GM23338 (cell line): ENCODE data around the gene RASSF6. TPM values are rescaled to one million over a fixed set of nuclear protein-coding genes. Genes with fewer than 3 reads are reported as not detected.

Source experiments
- ATAC-seq: fragments of 200-7000 bp; cut with Tn5 transposase; 3 replicates; pipeline ENCODE4 v1.9.1; 2020
- DNase-seq: peaks from one replicate; pipeline ENCODE4 v3.0.0-alpha.2; 2015; ENCODE audit warnings: low spot score
- H2AFZ ChIP-seq: fragments of 200-600 bp; sonication (generic); 2 replicates; pipeline ENCODE4 v1.8.0; 2016; ENCODE audit warnings: antibody characterized with exemption, mild to moderate bottlenecking, moderate library complexity
- H3F3A ChIP-seq: fragments of 200-600 bp; sonication (generic); replicated peaks from 2 replicates; pipeline ENCODE4 v1.8.0; 2017; ENCODE audit warnings: antibody characterized with exemption, mixed run types, low read depth
- H3K27ac ChIP-seq: fragments of 200-600 bp; sonication (generic); 2 replicates; pipeline ENCODE4 v1.6.1; 2016; ENCODE audit warnings: low read depth
- H3K27me3 ChIP-seq: fragments of 200-600 bp; sonication (generic); 2 replicates; pipeline ENCODE4 v1.8.0; 2016; ENCODE audit warnings: mild to moderate bottlenecking, mixed run types, moderate library complexity; ENCODE audit not compliant: insufficient read depth
- H3K36me3 ChIP-seq: fragments of 200-600 bp; sonication (generic); 2 replicates; pipeline ENCODE4 v1.8.0; 2016; ENCODE audit warnings: mild to moderate bottlenecking; ENCODE audit not compliant: insufficient read depth
- H3K4me1 ChIP-seq: fragments of 200-600 bp; sonication (generic); 2 replicates; pipeline ENCODE4 v1.8.0; 2016; ENCODE audit warnings: mild to moderate bottlenecking, moderate library complexity; ENCODE audit not compliant: insufficient read depth
- H3K4me2 ChIP-seq: fragments of 200-600 bp; sonication (generic); 2 replicates; pipeline ENCODE4 v1.7.1; 2017; ENCODE audit warnings: mixed run types
- H3K4me3 ChIP-seq: fragments of 200-600 bp; sonication (generic); 2 replicates; pipeline ENCODE4 v1.6.1; 2016; ENCODE audit warnings: mixed run types
- H3K79me2 ChIP-seq: fragments of 200-600 bp; sonication (generic); replicated peaks from 2 replicates; pipeline ENCODE4 v1.8.0; 2017; ENCODE audit warnings: mild to moderate bottlenecking; ENCODE audit not compliant: insufficient read depth
- H3K9me2 ChIP-seq: fragments of 200-600 bp; sonication (generic); 2 replicates; pipeline ENCODE4 v1.8.0; 2017; ENCODE audit not compliant: insufficient read depth
- H4K20me1 ChIP-seq: fragments of 200-600 bp; sonication (generic); replicated peaks from 2 replicates; pipeline ENCODE4 v1.8.0; 2017; ENCODE audit warnings: mild to moderate bottlenecking; ENCODE audit not compliant: insufficient read depth
- H3K27ac Mint-ChIP-seq: 2 replicates; pipeline ENCODE4 v1.8.0; 2020; ENCODE audit warnings: inconsistent platforms, mild to moderate bottlenecking, moderate library complexity, mixed read lengths
- H3K27me3 Mint-ChIP-seq: 3 replicates; pipeline ENCODE4 v1.8.0; 2022; ENCODE audit warnings: low read depth, mild to moderate bottlenecking, moderate library complexity, mixed read lengths, inconsistent platforms; ENCODE audit not compliant: insufficient read depth, poor library complexity
- H3K36me3 Mint-ChIP-seq: 3 replicates; pipeline ENCODE4 v1.8.0; 2021; ENCODE audit warnings: low read depth, mild to moderate bottlenecking, inconsistent platforms, moderate library complexity, mixed read lengths
- H3K4me1 Mint-ChIP-seq: 3 replicates; pipeline ENCODE4 v1.8.0; 2020; ENCODE audit warnings: mild to moderate bottlenecking, inconsistent platforms, mixed read lengths
- H3K4me3 Mint-ChIP-seq: 3 replicates; pipeline ENCODE4 v1.8.0; 2021; ENCODE audit warnings: moderate library complexity, mild to moderate bottlenecking, inconsistent platforms, mixed read lengths
- H3K9me3 Mint-ChIP-seq: 3 replicates; pipeline ENCODE4 v1.8.0; 2020; ENCODE audit warnings: moderate library complexity, mild to moderate bottlenecking, inconsistent platforms, mixed read lengths
- EZH2phosphoT487 ChIP-seq: fragments of 200-600 bp; sonication (generic); IDR thresholded peaks from one replicate; pipeline ENCODE4 v1.8.1; 2018; ENCODE audit warnings: antibody characterized with exemption; ENCODE audit not compliant: unreplicated experiment
- JUNB ChIP-seq: IDR thresholded peaks from one replicate; pipeline ENCODE4 v1.6.1; 2016; ENCODE audit warnings: antibody characterized with exemption; ENCODE audit not compliant: unreplicated experiment
- NANOG ChIP-seq: IDR thresholded peaks from 2 replicates; pipeline ENCODE4 v1.6.1; 2016; ENCODE audit warnings: antibody characterized with exemption, borderline replicate concordance
- POLR2AphosphoS5 ChIP-seq: IDR thresholded peaks from 2 replicates; pipeline ENCODE4 v1.6.1; 2016; ENCODE audit warnings: antibody characterized with exemption, low read depth
- STAT1 ChIP-seq: IDR thresholded peaks from one replicate; pipeline ENCODE4 v1.6.1; 2016; ENCODE audit warnings: antibody characterized with exemption; ENCODE audit not compliant: unreplicated experiment
- ZNF114 ChIP-seq: fragments of 250-450 bp; sonication (Bioruptor Pico); IDR thresholded peaks from 2 replicates; pipeline ENCODE4 v1.5.0; 2020; ENCODE audit warnings: mild to moderate bottlenecking, moderate library complexity
- ZNF331 ChIP-seq: fragments of 250-450 bp; sonication (Bioruptor Pico); IDR thresholded peaks from 2 replicates; pipeline ENCODE4 v1.5.0; 2020; ENCODE audit warnings: low read depth, mild to moderate bottlenecking, moderate library complexity
- long read RNA-seq: library from polyadenylated mRNA; unstranded; transcript quantifications from one replicate; pipeline ENCODE4 v2.0.0, GENCODE V29; 2020; ENCODE audit not compliant: unreplicated experiment
- polyA plus RNA-seq: library from polyadenylated mRNA; unstranded; fragments of >200 nt; fragmentation: Nextera tagmentation; extraction: Ambion mirVana; gene quantifications from 2 replicates; pipeline ENCODE4 v1.2.1, GENCODE V29; 2016
- total RNA-seq: library from RNA; depleted of rRNA; stranded (reverse); fragments of >200 nt; shearing (Covaris generic); gene quantifications from 2 replicates; pipeline ENCODE4 v1.2.3, GENCODE V29; 2014; rRNA removed
- TF ChIP-seq, protein P1 (sequence below), 2 experiments: fragments of 200-600 bp in 1 of 2; sonication (generic) in 1 of 2; conservative IDR thresholded peaks; 2 replicates each; pipeline versions ENCODE4 v1.5.1 to v1.6.1; 2016 to 2017; ENCODE audit warnings: antibody characterized with exemption in 2 of 2, low read depth in 2 of 2, mild to moderate bottlenecking in 2 of 2, moderate library complexity in 1 of 2

The RASSF6 gene, protein sequence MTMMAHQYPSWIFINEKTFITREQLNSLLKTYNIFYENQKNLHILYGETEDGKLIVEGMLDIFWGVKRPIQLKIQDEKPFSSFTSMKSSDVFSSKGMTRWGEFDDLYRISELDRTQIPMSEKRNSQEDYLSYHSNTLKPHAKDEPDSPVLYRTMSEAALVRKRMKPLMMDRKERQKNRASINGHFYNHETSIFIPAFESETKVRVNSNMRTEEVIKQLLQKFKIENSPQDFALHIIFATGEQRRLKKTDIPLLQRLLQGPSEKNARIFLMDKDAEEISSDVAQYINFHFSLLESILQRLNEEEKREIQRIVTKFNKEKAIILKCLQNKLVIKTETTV
- total RNA-seq, result 0.14 and 0.23 TPM in 2 replicates
- 0.37 and 0.79 TPM in 2 replicates for polyA plus RNA-seq
- long read RNA-seq, result 0 reads

DNA sequence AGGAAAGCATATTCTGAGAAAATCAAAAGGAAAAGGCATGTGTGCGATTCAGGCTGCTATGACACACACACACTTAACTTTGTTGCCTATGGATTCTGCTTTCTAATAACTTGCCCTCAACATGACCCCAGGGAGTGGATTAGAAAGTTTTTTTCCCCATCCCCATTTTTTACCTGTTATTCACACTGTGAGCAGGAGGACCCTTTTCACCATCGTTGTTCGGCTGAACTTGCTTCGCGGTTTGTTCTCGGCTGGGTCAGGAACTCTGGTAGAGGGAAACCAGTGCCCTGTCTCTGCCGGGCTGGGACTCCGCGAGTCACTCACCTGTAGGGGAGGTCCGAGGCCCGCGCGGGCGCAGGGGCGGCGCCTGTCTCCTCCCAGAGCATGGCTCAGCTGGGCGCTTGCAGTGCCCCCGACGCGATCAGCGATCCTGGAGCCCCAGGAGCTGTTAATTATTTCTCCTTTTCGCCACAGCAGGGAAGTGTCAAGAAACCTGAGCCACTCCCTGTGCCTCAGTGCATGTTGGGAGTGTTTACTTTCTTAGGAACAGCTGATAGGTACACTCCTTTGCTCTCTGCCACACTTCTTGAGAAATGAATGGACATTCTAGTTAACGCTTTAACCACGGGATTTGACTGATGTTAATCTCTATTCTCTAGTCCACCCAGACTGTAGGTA is at the start of gene RASSF6:
RASSF6 (minus strand) TSS at position 322 of the 678 bp plus-strand sequence. CDS start 8,641 bp downstream, outside the sequence.
- Mint-ChIP-seq H3K27ac (no peak within 1 kb of the TSS; the same call in 1 of the 2 replicates), H3K36me3 (no peaks in the 10 kb centered on the region), H3K27me3 (no peaks in the 10 kb centered on the region), H3K9me3 (no peaks in the 10 kb centered on the region), H3K4me1 (peaks cover 15% of the 10 kb centered on the region), H3K4me3 (peak within 1 kb of the TSS; percentile 74)
- Histone ChIP-seq H3K79me2 (no peaks in the 10 kb centered on the region), H3K4me1 (no peaks in the 10 kb centered on the region), H3K4me2 (peak within 1 kb of the TSS; percentile 71), H3K4me3 (peak within 1 kb of the TSS; percentile 39), H3F3A (no peaks in the 10 kb centered on the region), H3K27me3 (peaks cover 12% of the 10 kb centered on the region; the same call in 1 of the 2 replicates), H3K9me2 (no peaks in the 10 kb centered on the region), H2AFZ (peak within 1 kb of the TSS; percentile 77), H4K20me1 (no peaks in the 10 kb centered on the region), H3K27ac (no peak within 1 kb of the TSS), H3K36me3 (no peaks in the 10 kb centered on the region)
- TF ChIP-seq ZNF114 (CRISPR knock-in tag) (no peak), ZNF331 (peak; percentile 83)
- TF ChIP-seq, protein P1, sequence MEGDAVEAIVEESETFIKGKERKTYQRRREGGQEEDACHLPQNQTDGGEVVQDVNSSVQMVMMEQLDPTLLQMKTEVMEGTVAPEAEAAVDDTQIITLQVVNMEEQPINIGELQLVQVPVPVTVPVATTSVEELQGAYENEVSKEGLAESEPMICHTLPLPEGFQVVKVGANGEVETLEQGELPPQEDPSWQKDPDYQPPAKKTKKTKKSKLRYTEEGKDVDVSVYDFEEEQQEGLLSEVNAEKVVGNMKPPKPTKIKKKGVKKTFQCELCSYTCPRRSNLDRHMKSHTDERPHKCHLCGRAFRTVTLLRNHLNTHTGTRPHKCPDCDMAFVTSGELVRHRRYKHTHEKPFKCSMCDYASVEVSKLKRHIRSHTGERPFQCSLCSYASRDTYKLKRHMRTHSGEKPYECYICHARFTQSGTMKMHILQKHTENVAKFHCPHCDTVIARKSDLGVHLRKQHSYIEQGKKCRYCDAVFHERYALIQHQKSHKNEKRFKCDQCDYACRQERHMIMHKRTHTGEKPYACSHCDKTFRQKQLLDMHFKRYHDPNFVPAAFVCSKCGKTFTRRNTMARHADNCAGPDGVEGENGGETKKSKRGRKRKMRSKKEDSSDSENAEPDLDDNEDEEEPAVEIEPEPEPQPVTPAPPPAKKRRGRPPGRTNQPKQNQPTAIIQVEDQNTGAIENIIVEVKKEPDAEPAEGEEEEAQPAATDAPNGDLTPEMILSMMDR (conservative IDR thresholded peaks at IDR 0.05; ENCODE audit: low read depth in 2 of 2), result peak in 1 of 2 experiments; percentile 28; a peak in 2 of 4 replicates
- DNase-seq (peak; percentile 90), ATAC-seq (peak; percentile 99)

DNA sequence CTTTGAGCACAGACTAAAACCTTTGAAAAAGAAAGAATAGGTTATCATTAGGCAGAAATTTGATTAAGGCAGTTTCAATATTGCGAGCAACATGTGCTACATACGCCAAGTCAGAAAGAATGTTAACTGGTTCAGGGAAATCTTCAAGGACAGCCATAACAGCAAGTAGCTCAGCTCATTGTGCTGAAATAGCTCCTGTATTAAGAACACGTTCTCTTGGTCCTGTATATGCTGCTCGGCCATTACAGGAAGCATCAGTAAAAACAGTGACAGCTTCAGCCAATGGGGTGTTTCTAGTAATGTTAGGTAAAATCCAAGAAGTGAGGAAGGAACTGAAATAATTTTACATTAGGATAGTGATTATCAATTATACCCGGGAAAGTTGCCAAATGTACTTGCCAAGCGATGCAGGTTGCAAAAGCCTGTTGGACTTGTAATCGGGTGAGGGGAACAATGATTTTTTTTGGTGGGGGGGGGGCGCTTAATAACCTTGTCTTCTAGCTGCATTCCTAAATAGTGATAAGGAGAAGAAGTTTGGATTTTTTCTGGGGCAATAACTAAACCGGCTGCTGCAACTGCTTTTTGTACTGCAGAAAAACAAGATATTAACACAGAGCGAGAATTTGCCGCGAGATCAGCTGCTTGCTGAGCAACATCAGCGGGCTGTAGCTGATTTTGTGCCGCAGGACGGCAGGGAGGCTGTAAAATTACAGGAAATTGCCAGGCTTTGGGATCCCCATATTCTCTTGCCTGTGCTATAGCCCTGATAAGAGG is 49.4 kb upstream of the RASSF6 start:
- Mint-ChIP-seq H3K4me3 (no peak overlapping the region), H3K9me3 (peaks cover 20% of the 10 kb centered on the region), H3K27ac (no peak overlapping the region), H3K27me3 (peaks cover 10% of the 10 kb centered on the region), H3K4me1 (no peaks in the 10 kb centered on the region), H3K36me3 (peaks cover 15% of the 10 kb centered on the region)
- Histone ChIP-seq H3K9me2 (no peaks in the 10 kb centered on the region), H3K4me3 (no peak overlapping the region), H3K79me2 (no peaks in the 10 kb centered on the region), H3K27ac (no peak overlapping the region), H3K4me2 (no peak overlapping the region), H3F3A (no peaks in the 10 kb centered on the region), H3K36me3 (no peaks in the 10 kb centered on the region), H3K27me3 (no peaks in the 10 kb centered on the region), H2AFZ (peak overlapping the region; percentile 73), H3K4me1 (no peaks in the 10 kb centered on the region), H4K20me1 (no peaks in the 10 kb centered on the region)
- ATAC-seq (no peak), DNase-seq (no peak)
- TF ChIP-seq, protein P1 (conservative IDR thresholded peaks at IDR 0.05; ENCODE audit: low read depth in 2 of 2), result no peak
- TF ChIP-seq ZNF114 (CRISPR knock-in tag) (no peak), NANOG (no peak), EZH2phosphoT487 (no peak), ZNF331 (no peak), JUNB (no peak), STAT1 (no peak), POLR2AphosphoS5 (no peak)
